Measurements from ENCODE around the gene CSRP3.

GRCh38 chr11:19196432-19196831, 5.4 kb downstream of the CSRP3 start:
- TF ChIP-seq SETDB1 (IDR thresholded peaks at IDR 0.05; ENCODE audit: insufficient read length, low read length) (no peak), ZNF792 (tag by site-specific recombination; IDR thresholded peaks at IDR 0.05) (no peak), ZNF560 (tag by site-specific recombination; IDR thresholded peaks at IDR 0.05; ENCODE audit: borderline replicate concordance) (no peak), ZNF558 (tag by site-specific recombination; IDR thresholded peaks at IDR 0.05) (no peak), ZNF654 (tag by site-specific recombination; IDR thresholded peaks at IDR 0.05; ENCODE audit: low read depth) (no peak), ZBTB11 (tag by site-specific recombination; conservative IDR thresholded peaks at IDR 0.05; ENCODE audit: low read depth) (no peak), ZNF274 (IDR thresholded peaks at IDR 0.05; ENCODE audit: low read length) (no peak), ZNF274 (tag by site-specific recombination; IDR thresholded peaks at IDR 0.05; ENCODE audit: borderline replicate concordance) (no peak)
- TF ChIP-seq, protein P1, sequence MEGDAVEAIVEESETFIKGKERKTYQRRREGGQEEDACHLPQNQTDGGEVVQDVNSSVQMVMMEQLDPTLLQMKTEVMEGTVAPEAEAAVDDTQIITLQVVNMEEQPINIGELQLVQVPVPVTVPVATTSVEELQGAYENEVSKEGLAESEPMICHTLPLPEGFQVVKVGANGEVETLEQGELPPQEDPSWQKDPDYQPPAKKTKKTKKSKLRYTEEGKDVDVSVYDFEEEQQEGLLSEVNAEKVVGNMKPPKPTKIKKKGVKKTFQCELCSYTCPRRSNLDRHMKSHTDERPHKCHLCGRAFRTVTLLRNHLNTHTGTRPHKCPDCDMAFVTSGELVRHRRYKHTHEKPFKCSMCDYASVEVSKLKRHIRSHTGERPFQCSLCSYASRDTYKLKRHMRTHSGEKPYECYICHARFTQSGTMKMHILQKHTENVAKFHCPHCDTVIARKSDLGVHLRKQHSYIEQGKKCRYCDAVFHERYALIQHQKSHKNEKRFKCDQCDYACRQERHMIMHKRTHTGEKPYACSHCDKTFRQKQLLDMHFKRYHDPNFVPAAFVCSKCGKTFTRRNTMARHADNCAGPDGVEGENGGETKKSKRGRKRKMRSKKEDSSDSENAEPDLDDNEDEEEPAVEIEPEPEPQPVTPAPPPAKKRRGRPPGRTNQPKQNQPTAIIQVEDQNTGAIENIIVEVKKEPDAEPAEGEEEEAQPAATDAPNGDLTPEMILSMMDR (tag by site-specific recombination; IDR thresholded peaks at IDR 0.05) = no peak
- TF ChIP-seq, protein P2, sequence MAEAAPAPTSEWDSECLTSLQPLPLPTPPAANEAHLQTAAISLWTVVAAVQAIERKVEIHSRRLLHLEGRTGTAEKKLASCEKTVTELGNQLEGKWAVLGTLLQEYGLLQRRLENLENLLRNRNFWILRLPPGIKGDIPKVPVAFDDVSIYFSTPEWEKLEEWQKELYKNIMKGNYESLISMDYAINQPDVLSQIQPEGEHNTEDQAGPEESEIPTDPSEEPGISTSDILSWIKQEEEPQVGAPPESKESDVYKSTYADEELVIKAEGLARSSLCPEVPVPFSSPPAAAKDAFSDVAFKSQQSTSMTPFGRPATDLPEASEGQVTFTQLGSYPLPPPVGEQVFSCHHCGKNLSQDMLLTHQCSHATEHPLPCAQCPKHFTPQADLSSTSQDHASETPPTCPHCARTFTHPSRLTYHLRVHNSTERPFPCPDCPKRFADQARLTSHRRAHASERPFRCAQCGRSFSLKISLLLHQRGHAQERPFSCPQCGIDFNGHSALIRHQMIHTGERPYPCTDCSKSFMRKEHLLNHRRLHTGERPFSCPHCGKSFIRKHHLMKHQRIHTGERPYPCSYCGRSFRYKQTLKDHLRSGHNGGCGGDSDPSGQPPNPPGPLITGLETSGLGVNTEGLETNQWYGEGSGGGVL (tag by site-specific recombination; IDR thresholded peaks at IDR 0.05) = no peak

Measured in HEK293 (cell line).